Stimulated activated CD4-positive, alpha-beta T cell treated with anti-CD3 and anti-CD28 coated beads, Interleukin-15, amount 100 ng/mL, for 24 hours (primary cell): ENCODE measurements around the gene MRPS34.
"Not testable (repeated sequence)": the region's sequence is repeated elsewhere in the genome, so short reads cannot be mapped to it uniquely, and the experiment has no call there.

Experiments used
- DNase-seq: peaks from one replicate; pipeline ENCODE4 v3.0.0-alpha.2; 2020

The MRPS34 gene

GRCh38 chr16:1772908-1773702 lies at the start of gene MRPS34:
MRPS34 (minus strand) TSS chr16:1773134; CDS start chr16:1773119, 15 bp downstream.
- DNase-seq, result peak; percentile 89

- no peak for DNase-seq
Measured at GRCh38 chr16:1821861-1822611, 49.1 kb upstream of the MRPS34 start.

- no peak for DNase-seq
Measured at GRCh38 chr16:1820946-1821290, 48.0 kb upstream of the MRPS34 start.

GRCh38 chr16:1820096-1820945 lies 47.4 kb upstream of the MRPS34 start:
- DNase-seq, result no peak

GRCh38 chr16:1819611-1820010 lies 46.7 kb upstream of the MRPS34 start:
- no peak for DNase-seq

- no peak for DNase-seq
Measured at GRCh38 chr16:1818873-1819525, 46.1 kb upstream of the MRPS34 start.

- DNase-seq, result no peak
Measured at GRCh38 chr16:1818204-1818872, 45.4 kb upstream of the MRPS34 start.

GRCh38 chr16:1817716-1818115 lies 44.8 kb upstream of the MRPS34 start:
- no peak for DNase-seq

GRCh38 chr16:1817276-1817589 lies 44.3 kb upstream of the MRPS34 start:
- no peak for DNase-seq

GRCh38 chr16:1816396-1817275 lies 43.7 kb upstream of the MRPS34 start:
- no peak for DNase-seq

GRCh38 chr16:1815461-1815860 lies 42.5 kb upstream of the MRPS34 start:
- no peak for DNase-seq

- DNase-seq, result peak; percentile 77
Measured at GRCh38 chr16:1812732-1813163, 39.8 kb upstream of the MRPS34 start.

GRCh38 chr16:1810536-1810935 lies 37.6 kb upstream of the MRPS34 start:
- no peak for DNase-seq

GRCh38 chr16:1810106-1810505 lies 37.2 kb upstream of the MRPS34 start:
- DNase-seq, result no peak

GRCh38 chr16:1809281-1809801 lies 36.4 kb upstream of the MRPS34 start:
- DNase-seq, result no peak

GRCh38 chr16:1808691-1809090 lies 35.8 kb upstream of the MRPS34 start:
- DNase-seq, result no peak

GRCh38 chr16:1807626-1808025 lies 34.7 kb upstream of the MRPS34 start:
- no peak for DNase-seq

GRCh38 chr16:1800701-1801100 lies 27.8 kb upstream of the MRPS34 start:
- no peak for DNase-seq

- DNase-seq, result not testable (repeated sequence)
Measured at GRCh38 chr16:1799263-1799662, 26.3 kb upstream of the MRPS34 start.

GRCh38 chr16:1794908-1795666 lies 22.2 kb upstream of the MRPS34 start:
- no peak for DNase-seq
